ENCODE data around the gene FCMR.

Gene FCMR

GRCh38 chr1:206957639-206958038, 35.9 kb upstream of the FCMR start:
- Histone ChIP-seq H3K4ac (ENCODE audit: low read depth in 1 of 2, low read length in 2 of 2) (no peak overlapping the region), H2BK15ac (ENCODE audit: low read depth, poor library complexity, severe bottlenecking) (no peak overlapping the region), H3K9me3 (ENCODE audit: control insufficient read depth, low read length) (no peaks in the 10 kb centered on the region), H3K79me1 (replicated peaks; ENCODE audit: low read length, poor library complexity, severe bottlenecking) (no peaks in the 10 kb centered on the region), H4K91ac (ENCODE audit: low read length) (no peak overlapping the region), H3K4me3 (ENCODE audit: insufficient read depth in 1 of 2, low read depth in 1 of 2, low read length in 2 of 2) (no peak overlapping the region), H4K8ac (ENCODE audit: low read length) (no peak overlapping the region), H3K27me3 (ENCODE audit: control insufficient read depth in 1 of 2, insufficient read depth in 1 of 2, low read length in 2 of 2) (peaks cover 0 to 71% of the 10 kb centered on the region in 2 experiments), H2BK120ac (ENCODE audit: low read depth, low read length) (no peak overlapping the region), H3K9ac (ENCODE audit: low read length) (no peak overlapping the region), H2BK5ac (ENCODE audit: low read depth, low read length, poor library complexity, severe bottlenecking) (no peak overlapping the region), H2BK12ac (ENCODE audit: low read length in 2 of 2) (no peak overlapping the region), H3K4me1 (ENCODE audit: control insufficient read depth, insufficient read depth, low read depth, low read length) (peaks cover 17% of the 10 kb centered on the region), H3K23ac (ENCODE audit: low read length in 2 of 2) (no peak overlapping the region), H3K27ac (ENCODE audit: low read length, poor library complexity, severe bottlenecking) (no peak overlapping the region), H3K18ac (ENCODE audit: low read depth in 1 of 2, low read length in 2 of 2) (no peak overlapping the region), H3K14ac (ENCODE audit: low read length in 2 of 2) (no peak overlapping the region), H3K4me2 (ENCODE audit: low read length, poor library complexity, severe bottlenecking) (no peak overlapping the region), H2AFZ (ENCODE audit: low read depth, low read length) (no peak overlapping the region), H3K36me3 (ENCODE audit: control insufficient read depth in 1 of 2, insufficient read depth in 2 of 2, low read depth in 1 of 2, low read length in 2 of 2) (no peaks in the 10 kb centered on the region), H2AK5ac (ENCODE audit: low read length, severe bottlenecking) (no peak overlapping the region)
- no peak for DNase-seq
- WGBS = 86% methylated on average over 5 of the region's 5 CpGs

- Histone ChIP-seq H4K8ac (ENCODE audit: low read length) (no peak overlapping the region), H3K9ac (ENCODE audit: low read length) (no peak overlapping the region), H3K4me1 (ENCODE audit: control insufficient read depth, insufficient read depth, low read depth, low read length) (peaks cover 25% of the 10 kb centered on the region), H2AFZ (ENCODE audit: low read depth, low read length) (no peak overlapping the region), H3K4me2 (ENCODE audit: low read length, poor library complexity, severe bottlenecking) (no peak overlapping the region), H3K27me3 (ENCODE audit: control insufficient read depth in 1 of 2, insufficient read depth in 1 of 2, low read length in 2 of 2) (peaks cover 0 to 75% of the 10 kb centered on the region in 2 experiments), H3K18ac (ENCODE audit: low read depth in 1 of 2, low read length in 2 of 2) (no peak overlapping the region), H2AK5ac (ENCODE audit: low read length, severe bottlenecking) (no peak overlapping the region), H2BK5ac (ENCODE audit: low read depth, low read length, poor library complexity, severe bottlenecking) (no peak overlapping the region), H2BK120ac (ENCODE audit: low read depth, low read length) (no peak overlapping the region), H3K9me3 (ENCODE audit: control insufficient read depth, low read length) (no peaks in the 10 kb centered on the region), H3K79me1 (replicated peaks; ENCODE audit: low read length, poor library complexity, severe bottlenecking) (no peaks in the 10 kb centered on the region), H4K91ac (ENCODE audit: low read length) (no peak overlapping the region), H2BK12ac (ENCODE audit: low read length in 2 of 2) (no peak overlapping the region), H3K27ac (ENCODE audit: low read length, poor library complexity, severe bottlenecking) (no peak overlapping the region), H3K36me3 (ENCODE audit: control insufficient read depth in 1 of 2, insufficient read depth in 2 of 2, low read depth in 1 of 2, low read length in 2 of 2) (no peaks in the 10 kb centered on the region), H3K4me3 (ENCODE audit: insufficient read depth in 1 of 2, low read depth in 1 of 2, low read length in 2 of 2) (no peak overlapping the region), H2BK15ac (ENCODE audit: low read depth, poor library complexity, severe bottlenecking) (no peak overlapping the region), H3K4ac (ENCODE audit: low read depth in 1 of 2, low read length in 2 of 2) (no peak overlapping the region), H3K23ac (ENCODE audit: low read length in 2 of 2) (no peak overlapping the region), H3K14ac (ENCODE audit: low read length in 2 of 2) (no peak overlapping the region)
- WGBS = 62% methylated on average over 11 of the region's 11 CpGs
- DNase-seq = no peak
Observed at GRCh38 chr1:206955476-206956451, 34.0 kb upstream of the FCMR start.

- no peak overlapping the region for H3K9ac ChIP-seq (ENCODE audit: low read length)
- no peak overlapping the region for H3K4ac ChIP-seq (ENCODE audit: low read depth in 1 of 2, low read length in 2 of 2)
- H3K23ac ChIP-seq (ENCODE audit: low read length in 2 of 2) = no peak overlapping the region
- H4K91ac ChIP-seq (ENCODE audit: low read length) = no peak overlapping the region
- peak overlapping the region; percentile 28 for H2AK5ac ChIP-seq (ENCODE audit: low read length, severe bottlenecking)
- no peak overlapping the region for H3K4me3 ChIP-seq (ENCODE audit: insufficient read depth in 1 of 2, low read depth in 1 of 2, low read length in 2 of 2)
- H3K14ac ChIP-seq (ENCODE audit: low read length in 2 of 2) = no peak overlapping the region
- WGBS = 89% methylated on average over 10 of the region's 10 CpGs
- H3K27me3 ChIP-seq (ENCODE audit: control insufficient read depth in 1 of 2, insufficient read depth in 1 of 2, low read length in 2 of 2) = peaks cover 0 to 68% of the 10 kb centered on the region in 2 experiments
- H2BK120ac ChIP-seq (ENCODE audit: low read depth, low read length) = no peak overlapping the region
- no peak overlapping the region for H2BK15ac ChIP-seq (ENCODE audit: low read depth, poor library complexity, severe bottlenecking)
- H2BK5ac ChIP-seq (ENCODE audit: low read depth, low read length, poor library complexity, severe bottlenecking) = no peak overlapping the region
- peaks cover 5% of the 10 kb centered on the region for H3K9me3 ChIP-seq (ENCODE audit: control insufficient read depth, low read length)
- H3K4me1 ChIP-seq (ENCODE audit: control insufficient read depth, insufficient read depth, low read depth, low read length) = peaks cover 25% of the 10 kb centered on the region
- H2BK12ac ChIP-seq (ENCODE audit: low read length in 2 of 2) = no peak overlapping the region
- no peak overlapping the region for H4K8ac ChIP-seq (ENCODE audit: low read length)
- H3K79me1 ChIP-seq (replicated peaks; ENCODE audit: low read length, poor library complexity, severe bottlenecking) = no peaks in the 10 kb centered on the region
- H2AFZ ChIP-seq (ENCODE audit: low read depth, low read length) = no peak overlapping the region
- no peaks in the 10 kb centered on the region for H3K36me3 ChIP-seq (ENCODE audit: control insufficient read depth in 1 of 2, insufficient read depth in 2 of 2, low read depth in 1 of 2, low read length in 2 of 2)
- DNase-seq = no peak
- H3K27ac ChIP-seq (ENCODE audit: low read length, poor library complexity, severe bottlenecking) = no peak overlapping the region
- no peak overlapping the region for H3K4me2 ChIP-seq (ENCODE audit: low read length, poor library complexity, severe bottlenecking)
- H3K18ac ChIP-seq (ENCODE audit: low read depth in 1 of 2, low read length in 2 of 2) = no peak overlapping the region
Observed at GRCh38 chr1:206954459-206955342, 33.0 kb upstream of the FCMR start.

GRCh38 chr1:206953626-206954025, 31.9 kb upstream of the FCMR start:
- Histone ChIP-seq H4K8ac (ENCODE audit: low read length) (no peak overlapping the region), H3K36me3 (ENCODE audit: control insufficient read depth in 1 of 2, insufficient read depth in 2 of 2, low read depth in 1 of 2, low read length in 2 of 2) (no peaks in the 10 kb centered on the region), H3K4ac (ENCODE audit: low read depth in 1 of 2, low read length in 2 of 2) (no peak overlapping the region), H3K4me1 (ENCODE audit: control insufficient read depth, insufficient read depth, low read depth, low read length) (peaks cover 25% of the 10 kb centered on the region), H3K27ac (ENCODE audit: low read length, poor library complexity, severe bottlenecking) (no peak overlapping the region), H3K9ac (ENCODE audit: low read length) (no peak overlapping the region), H3K27me3 (ENCODE audit: control insufficient read depth in 1 of 2, insufficient read depth in 1 of 2, low read length in 2 of 2) (peaks cover 0 to 70% of the 10 kb centered on the region in 2 experiments), H2BK15ac (ENCODE audit: low read depth, poor library complexity, severe bottlenecking) (no peak overlapping the region), H2BK5ac (ENCODE audit: low read depth, low read length, poor library complexity, severe bottlenecking) (no peak overlapping the region), H3K18ac (ENCODE audit: low read depth in 1 of 2, low read length in 2 of 2) (no peak overlapping the region), H3K23ac (ENCODE audit: low read length in 2 of 2) (no peak overlapping the region), H3K79me1 (replicated peaks; ENCODE audit: low read length, poor library complexity, severe bottlenecking) (no peaks in the 10 kb centered on the region), H3K4me3 (ENCODE audit: insufficient read depth in 1 of 2, low read depth in 1 of 2, low read length in 2 of 2) (no peak overlapping the region), H2BK12ac (ENCODE audit: low read length in 2 of 2) (no peak overlapping the region), H3K4me2 (ENCODE audit: low read length, poor library complexity, severe bottlenecking) (no peak overlapping the region), H2BK120ac (ENCODE audit: low read depth, low read length) (no peak overlapping the region), H2AFZ (ENCODE audit: low read depth, low read length) (no peak overlapping the region), H3K9me3 (ENCODE audit: control insufficient read depth, low read length) (peaks cover 8% of the 10 kb centered on the region), H2AK5ac (ENCODE audit: low read length, severe bottlenecking) (peak overlapping the region; percentile 28), H3K14ac (ENCODE audit: low read length in 2 of 2) (no peak overlapping the region), H4K91ac (ENCODE audit: low read length) (no peak overlapping the region)
- DNase-seq = no peak
- WGBS = 75% methylated on average over 2 of the region's 2 CpGs
